ENCODE results near the gene NAA80. TPM values are rescaled to one million over a fixed set of nuclear protein-coding genes. Genes with fewer than 3 reads are reported as not detected.

NAA80 gene
- total and polyA plus RNA-seq, 2 of the 8 experiments (the other 6 are each of a cell fraction or from before 2014, with no cell fraction given): 11.3 to 16.7 TPM

- H3K79me1 ChIP-seq (ENCODE audit: low read depth, low read length): no peaks in the 10 kb centered on the region
- H4K8ac ChIP-seq (ENCODE audit: extremely low read depth, insufficient read depth, low read length): peak overlapping the region; percentile 82
- FAIRE-seq (no peak), DNase-seq (ENCODE audit: low read depth in 1 of 2, low spot score in 2 of 2) (no peak)
- H3K9me3 ChIP-seq (ENCODE audit: insufficient read depth in 2 of 2, low read depth in 1 of 2, low read length in 1 of 2): no peaks in the 10 kb centered on the region
- H2BK15ac ChIP-seq (ENCODE audit: low read length): no peak overlapping the region
- no peak overlapping the region for H3K14ac ChIP-seq (ENCODE audit: insufficient read length)
- H2BK20ac ChIP-seq (ENCODE audit: low read length): no peak overlapping the region
- CTCF ChIA-PET (ENCODE audit: partially characterized antibody): interaction anchor here (0.5 to 3.0 kb wide), 8 partner anchors 9 to 56 kb away, joined by 3 to 16 read pairs (median 3); partner anchors contain the start of gene LSMEM2
- H2BK5ac ChIP-seq (ENCODE audit: low read depth, low read length): no peak overlapping the region
- H3K4me1 ChIP-seq (replicated peaks in 1 of 4; ENCODE audit: control insufficient read depth in 3 of 4, insufficient read depth in 4 of 4, low read length in 3 of 4): peaks cover 0 to 19% (median 8%) of the 10 kb centered on the region in 4 experiments; a peak in 5 of 7 replicates
- no peak overlapping the region for H2AK5ac ChIP-seq (ENCODE audit: low read depth, low read length)
- H3K4me3 ChIP-seq (ENCODE audit: extremely low read depth in 1 of 4, insufficient read depth in 2 of 4, low read depth in 3 of 4, low read length in 4 of 4): no peak overlapping the region
- 90% methylated on average over 18 of the region's 18 CpGs; no CpG with 5 or more reads in 1 of the 2 experiments for WGBS, 2 experiments (ENCODE audit: extremely low coverage in 1 of 2, insufficient coverage in 1 of 2, insufficient read length in 1 of 2, insufficient replicate concordance in 2 of 2, low coverage in 1 of 2, low lambda C conversion rate in 2 of 2, missing lambda C conversion rate in 1 of 2)
- H2BK120ac ChIP-seq (replicated peaks; ENCODE audit: low read depth, low read length): no peak overlapping the region
- no peak overlapping the region for H3K4ac ChIP-seq (replicated peaks; ENCODE audit: insufficient read length, low read depth, low read length)
- no peak overlapping the region for H3K9ac ChIP-seq (replicated peaks in 1 of 4; ENCODE audit: extremely low read depth in 1 of 4, low read depth in 3 of 4, low read length in 3 of 4)
- TF ChIP-seq ASH2L (IDR thresholded peaks at IDR 0.05; ENCODE audit: low read length) (no peak), USF2 (IDR thresholded peaks at IDR 0.05; ENCODE audit: low read length) (no peak)
- no peak overlapping the region for H3K27ac ChIP-seq (ENCODE audit: low read depth, low read length)
- H3K36me3 ChIP-seq (ENCODE audit: control insufficient read depth in 2 of 4, insufficient read depth in 4 of 4, low read length in 3 of 4): no peaks in the 10 kb centered on the region
- peaks cover 0 to 2% of the 10 kb centered on the region in 2 experiments for H4K20me1 ChIP-seq (replicated peaks in 1 of 2; ENCODE audit: control insufficient read depth in 1 of 2, insufficient read depth in 2 of 2, low read length in 2 of 2)
- peaks cover 0 to under 1% of the 10 kb centered on the region in 2 experiments; a peak in 1 of 4 replicates for H3K79me2 ChIP-seq (ENCODE audit: control insufficient read depth in 1 of 2, insufficient read depth in 2 of 2, low read length in 2 of 2)
- H2AFZ ChIP-seq (ENCODE audit: low read length): no peak overlapping the region
- no peak overlapping the region for H4K5ac ChIP-seq (ENCODE audit: insufficient read length, low read depth, low read length)
- H3K23ac ChIP-seq (ENCODE audit: insufficient read length): no peak overlapping the region
- H3K23me2 ChIP-seq (ENCODE audit: low read depth, low read length): peaks cover 8% of the 10 kb centered on the region; the same call in 1 of the 2 replicates
- no peaks in the 10 kb centered on the region; a peak in 1 of 7 replicates for H3K27me3 ChIP-seq (replicated peaks in 1 of 4; ENCODE audit: control insufficient read depth in 3 of 4, extremely low read depth in 1 of 4, insufficient read depth in 3 of 4, low read length in 3 of 4)
- POLR2A ChIA-PET (ENCODE audit: partially characterized antibody): interaction anchor here (0.9 to 11.3 kb wide), 5 partner anchors 18 to 74 kb away, joined by 3 to 149 read pairs (median 3); partner anchors contain the start of genes HYAL2 and LSMEM2
- no peak overlapping the region for H4K91ac ChIP-seq (replicated peaks; ENCODE audit: insufficient read length, low read length)
- no peak overlapping the region for H2BK12ac ChIP-seq (ENCODE audit: low read depth, low read length)
- H3K56ac ChIP-seq (replicated peaks; ENCODE audit: insufficient read length, low read depth, low read length): no peak overlapping the region
- no peak overlapping the region for H3K18ac ChIP-seq (ENCODE audit: extremely low read depth, low read length)
- H3K4me2 ChIP-seq (ENCODE audit: insufficient read depth in 1 of 2, low read depth in 2 of 2, low read length in 2 of 2): no peak overlapping the region
These were observed 2.4 kb downstream of the NAA80 start for GRCh38 chr3:50296721-50297383.

Data from H1 (cell line).